HTERT RPE-1 (cell line): Measurements from ENCODE around the gene VGLL3.

Experiments
- in situ Hi-C: fragments of 300-500 bp; cut with MboI; formaldehyde crosslinking; loops from 4 replicates; pipeline ENCODE4 v1.14.3; 2020; ENCODE audit warnings: low sequenced_read_pairs

The VGLL3 gene

DNA sequence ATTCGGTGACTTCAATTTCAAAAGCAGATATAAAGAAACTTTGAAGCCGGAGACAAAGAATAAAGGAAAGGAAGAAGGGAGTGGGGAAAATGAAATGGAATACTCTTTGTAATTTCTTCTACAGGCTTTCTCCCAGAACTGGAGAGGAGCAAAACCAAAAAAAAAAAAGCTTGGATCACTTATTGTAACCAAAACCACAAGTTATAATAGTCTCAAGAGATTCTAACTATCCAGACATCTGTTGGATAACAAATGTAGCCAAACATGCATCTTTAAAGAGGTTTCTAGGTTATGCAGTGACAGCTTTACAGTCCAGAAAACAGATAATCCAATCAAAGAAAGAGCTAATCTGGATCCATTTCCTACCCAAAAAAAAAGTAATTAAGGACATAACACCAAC lies 36.2 kb downstream of the VGLL3 start:
- in situ Hi-C loops = no loop called here

GRCh38 chr3:86954226-86954625 lies 36.7 kb downstream of the VGLL3 start:
- in situ Hi-C loops = no loop called here

DNA sequence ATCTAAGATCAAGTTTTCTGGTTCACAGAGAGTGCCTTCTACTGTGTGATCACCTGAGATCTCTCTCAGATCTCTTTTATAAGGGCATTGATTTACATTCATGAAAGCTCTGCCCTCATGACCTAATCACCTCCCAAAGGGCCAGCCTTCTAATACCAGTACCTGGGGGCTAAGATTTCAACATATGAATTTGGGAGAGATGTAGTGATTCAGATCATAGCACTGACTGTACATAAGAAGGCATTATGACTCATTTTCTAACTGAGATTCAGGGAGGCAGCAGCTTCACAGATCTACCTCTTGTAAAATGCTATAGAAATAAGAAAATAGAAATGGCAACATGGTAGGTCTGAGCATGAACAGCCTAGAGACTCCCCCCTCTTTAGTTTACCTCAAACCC lies 39.6 kb downstream of the VGLL3 start:
- in situ Hi-C loops = no loop called here

DNA sequence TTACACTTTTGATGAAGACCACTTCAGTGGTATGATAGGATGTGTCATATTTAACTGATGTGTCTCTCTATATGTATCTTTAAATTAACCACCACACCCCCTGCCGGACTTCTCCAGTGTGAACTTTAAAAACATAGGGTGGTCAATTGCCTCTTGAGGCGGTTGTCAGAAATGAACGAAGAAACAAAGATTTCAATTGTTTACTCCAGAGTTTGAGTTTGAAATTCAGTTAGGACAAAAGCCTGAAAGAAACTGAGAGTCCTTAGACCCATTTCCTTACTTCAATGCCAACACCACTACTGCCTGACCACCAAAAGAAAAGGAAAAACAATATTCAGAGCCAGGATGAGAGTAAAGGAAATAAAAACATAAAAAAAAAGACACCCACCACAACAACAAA lies 40.2 kb downstream of the VGLL3 start:
- in situ Hi-C loops = no loop called here

DNA sequence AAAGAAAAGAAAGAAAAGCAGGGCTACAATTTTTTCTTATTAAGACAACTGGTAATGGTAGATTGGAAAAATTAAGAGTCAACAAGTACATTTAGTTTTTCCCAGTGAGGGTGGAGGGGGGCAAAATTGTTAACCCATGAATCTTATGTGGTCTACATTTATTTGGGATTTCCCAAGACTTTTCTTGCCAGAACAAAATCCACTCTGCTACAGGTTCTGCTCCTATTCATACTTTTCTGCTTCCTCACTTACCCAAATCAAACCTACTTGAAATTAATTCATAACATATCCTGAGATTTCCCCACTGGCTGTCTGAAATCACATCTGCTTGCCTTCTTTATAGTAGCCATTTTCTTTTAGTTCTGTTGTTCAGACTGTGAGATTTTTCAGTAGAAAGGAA lies 41.1 kb downstream of the VGLL3 start:
- in situ Hi-C loops = no loop called here

DNA sequence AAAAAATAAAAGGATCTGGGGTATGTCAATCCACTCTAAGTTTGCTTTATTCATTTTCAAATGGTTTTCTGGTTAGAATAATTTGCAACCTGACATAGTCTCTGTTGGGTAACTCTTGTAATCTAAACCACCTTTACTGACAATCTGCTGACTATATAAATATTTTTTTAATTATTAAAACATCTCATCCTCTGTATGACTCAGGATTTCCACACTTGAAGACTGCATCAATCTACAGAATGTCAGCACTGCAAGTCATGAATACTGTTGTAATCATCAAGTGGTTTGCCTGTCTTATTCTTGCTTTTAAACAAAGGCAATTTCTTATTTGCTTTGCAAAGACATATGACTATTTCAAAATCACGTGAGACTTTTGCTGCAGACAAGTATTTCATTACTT lies 42.1 kb downstream of the VGLL3 start:
- in situ Hi-C loops = no loop called here

- in situ Hi-C loops = no loop called here
These were observed 48.7 kb downstream of the VGLL3 start for GRCh38 chr3:86942206-86942605.

DNA sequence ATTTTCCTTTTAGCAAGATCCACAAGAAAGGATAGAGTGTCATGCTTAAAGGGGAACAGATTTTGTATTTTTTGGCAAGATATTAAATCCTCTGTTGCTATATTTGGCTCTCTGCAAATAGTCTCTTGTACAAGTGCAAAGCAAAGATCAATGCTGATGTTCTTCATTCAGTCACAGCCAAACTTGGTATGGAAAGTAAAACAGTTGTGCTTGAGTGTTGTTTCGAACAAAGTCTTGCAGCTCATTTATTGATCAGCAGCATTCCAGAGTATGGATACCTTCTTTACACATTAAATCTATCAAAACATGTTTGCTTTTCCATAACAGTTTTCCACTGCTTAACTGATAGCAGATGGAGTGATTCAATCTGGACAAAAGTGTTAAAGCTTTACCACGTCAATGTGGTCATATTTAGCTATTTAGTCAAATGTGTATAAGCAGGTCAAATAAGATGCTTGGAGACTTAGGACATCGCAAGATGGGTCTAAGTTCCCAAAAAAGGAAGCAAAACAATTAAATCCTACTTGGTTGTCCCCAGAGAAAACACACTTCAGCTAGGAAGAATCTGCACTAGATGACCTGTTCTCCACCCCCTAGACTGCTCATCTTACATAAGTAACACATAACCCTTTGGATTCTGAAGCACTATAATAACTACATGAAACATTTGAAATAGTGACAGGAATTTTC lies 52.4 kb downstream of the VGLL3 start:
- in situ Hi-C loops = no loop called here

DNA sequence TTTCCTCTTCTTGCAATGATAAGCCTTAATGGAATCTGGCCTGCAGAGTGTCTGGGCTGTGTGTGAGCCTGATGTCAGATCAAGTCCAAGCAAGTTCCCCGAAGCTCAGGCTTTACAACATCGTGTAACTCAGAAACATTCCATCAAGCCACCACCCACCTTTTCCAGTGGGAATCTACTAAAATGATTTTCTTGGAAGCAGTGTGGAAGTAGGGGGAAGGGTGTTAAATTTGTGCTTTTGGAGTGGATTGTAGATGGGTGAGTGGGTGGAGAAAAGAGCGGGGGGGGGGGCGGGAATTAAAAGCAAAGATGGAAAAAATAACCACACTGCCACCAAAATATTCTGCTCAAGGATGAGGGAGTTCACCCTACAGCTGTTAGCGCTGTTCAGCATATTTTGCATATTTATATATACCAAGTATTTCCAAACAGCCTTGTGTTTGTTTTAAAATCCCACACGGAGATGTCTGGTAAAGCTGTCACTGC lies 53.6 kb downstream of the VGLL3 start:
- in situ Hi-C loops = no loop called here

DNA sequence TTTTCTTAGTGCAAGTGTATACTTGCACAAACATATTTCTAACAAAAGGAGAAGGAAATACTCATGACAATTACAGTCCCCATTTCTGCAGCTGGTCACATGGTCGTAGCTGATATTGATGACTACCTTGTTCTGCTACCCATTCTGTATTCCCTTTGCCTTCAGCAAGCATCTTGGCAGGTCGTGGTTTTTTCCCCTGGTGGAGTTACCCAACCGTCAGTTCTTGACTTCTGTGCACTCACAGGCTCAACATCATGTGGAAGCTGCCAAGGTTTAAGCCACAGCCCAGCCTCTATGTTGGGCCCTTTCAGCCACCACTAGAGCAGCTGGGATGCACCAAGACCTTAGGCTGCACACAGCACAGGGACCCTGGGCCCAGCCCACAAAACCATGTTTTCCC lies 56.1 kb downstream of the VGLL3 start:
- in situ Hi-C loops = no loop called here

DNA sequence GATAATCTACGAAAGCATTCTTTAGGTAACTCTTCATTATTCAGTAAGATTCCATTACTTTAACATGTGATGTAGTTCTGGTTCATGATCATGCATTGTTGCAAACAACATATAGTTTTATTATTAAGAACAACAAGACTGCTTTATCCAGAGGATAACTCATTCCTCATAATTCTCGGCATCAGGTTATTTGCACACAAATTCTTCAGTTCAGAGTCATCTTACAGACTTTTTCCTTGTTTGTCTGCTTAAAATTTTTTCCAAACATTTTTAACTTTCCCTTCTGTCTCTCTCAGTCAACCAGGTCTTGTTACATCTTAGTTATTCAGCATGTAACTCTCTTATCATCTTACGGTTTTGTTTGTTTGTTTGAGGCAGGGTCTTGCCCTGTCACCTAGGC lies 60.1 kb downstream of the VGLL3 start:
- in situ Hi-C loops = no loop called here

- in situ Hi-C loops = no loop called here
These were observed 60.8 kb downstream of the VGLL3 start for GRCh38 chr3:86930181-86930580.

DNA sequence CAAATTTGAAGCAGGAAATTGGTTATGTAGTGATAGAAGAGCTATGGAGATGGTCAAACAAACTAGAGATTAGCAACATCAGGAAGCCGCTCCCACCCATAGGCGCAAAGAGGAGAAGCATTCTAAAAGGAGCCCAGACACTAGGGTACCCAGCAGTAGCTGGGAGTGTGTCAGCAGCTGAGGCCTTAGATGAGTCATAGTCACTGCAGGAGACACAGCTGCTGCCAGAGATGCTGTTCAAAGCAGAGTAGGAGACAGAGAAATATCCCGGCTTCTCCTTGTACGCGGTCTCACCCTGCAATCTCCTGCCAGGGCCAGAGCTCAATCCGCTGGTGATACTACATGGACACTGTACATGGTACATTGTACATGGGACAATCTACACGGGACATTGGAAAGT lies 61.9 kb downstream of the VGLL3 start:
- in situ Hi-C loops = no loop called here

- in situ Hi-C loops = no loop called here
These were observed 67.9 kb downstream of the VGLL3 start for GRCh38 chr3:86923071-86923491.

- in situ Hi-C loops = no loop called here
These were observed 68.8 kb downstream of the VGLL3 start for GRCh38 chr3:86921971-86922680.

DNA sequence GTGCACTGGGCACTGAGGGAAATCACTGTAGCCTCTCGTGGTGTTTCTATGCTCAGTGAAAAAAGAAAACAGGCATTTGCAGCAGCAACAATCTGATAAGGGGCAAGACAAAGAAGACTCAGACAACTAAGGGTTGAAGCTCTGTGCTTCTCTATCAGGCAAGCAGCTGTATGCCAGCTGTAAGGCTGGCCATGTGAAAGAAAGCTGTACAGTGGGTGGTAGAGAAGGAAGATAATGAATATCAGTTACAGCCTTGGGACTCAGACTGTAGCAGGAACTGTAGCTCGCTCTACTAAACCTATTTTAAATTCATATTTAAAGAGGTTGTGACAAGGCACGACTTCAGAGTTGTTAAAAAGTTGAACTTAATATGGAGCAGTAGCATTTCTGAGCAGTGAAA lies 76.3 kb downstream of the VGLL3 start:
- in situ Hi-C loops = no loop called here

DNA sequence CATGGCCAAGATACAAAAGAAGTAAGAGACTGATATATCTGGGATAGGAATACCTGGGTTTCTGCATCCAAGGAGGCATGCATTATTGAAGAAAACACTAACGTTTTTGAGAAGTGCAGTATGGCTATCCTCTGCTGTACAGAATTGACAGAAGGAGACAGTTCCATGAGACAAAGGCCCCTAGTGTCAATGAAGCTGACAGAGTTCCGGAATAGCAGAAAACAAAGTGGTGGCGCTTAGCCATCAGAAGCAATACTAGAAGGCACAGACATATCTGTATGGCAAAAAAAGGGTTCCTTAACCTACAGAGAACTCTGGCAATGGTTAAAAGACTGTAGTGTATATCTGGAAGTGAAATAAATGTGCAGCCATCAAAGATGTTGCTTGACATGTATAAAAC lies 77.8 kb downstream of the VGLL3 start:
- in situ Hi-C loops = no loop called here

GRCh38 chr3:86895202-86895601 lies 95.7 kb downstream of the VGLL3 start:
- in situ Hi-C loops = no loop called here

- in situ Hi-C loops = no loop called here
These were observed 100.1 kb downstream of the VGLL3 start for GRCh38 chr3:86890741-86891396.
